GM19397 (cell line): ENCODE data around the gene SH3BP1.

Experiments used
- ATAC-seq: cut with Tn5 transposase; IDR thresholded peaks from one replicate; pipeline ENCODE4 v1.9.1; 2021; ENCODE audit warnings: mild to moderate bottlenecking, moderate library complexity; ENCODE audit not compliant: unreplicated experiment

The SH3BP1 gene

DNA sequence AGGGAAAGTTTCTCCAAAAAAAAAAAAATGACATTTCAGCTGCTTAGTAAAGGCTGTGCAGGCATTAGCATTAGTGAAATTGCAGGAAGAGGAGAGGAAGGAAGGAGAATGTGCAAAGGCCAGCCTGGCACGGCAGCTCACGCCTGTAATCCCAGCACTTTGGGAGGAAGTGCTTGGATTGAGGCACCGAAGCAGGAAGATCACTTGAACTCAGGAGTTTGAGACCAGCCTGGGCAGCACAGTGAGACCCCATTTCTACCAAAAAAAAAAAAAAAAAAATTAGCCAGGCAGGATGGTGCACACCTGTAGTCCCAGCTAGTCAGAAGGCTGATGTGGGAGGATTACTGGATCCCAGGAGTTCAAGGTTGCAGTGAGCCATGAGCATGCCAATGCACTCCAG is 65.2 kb downstream of the SH3BP1 start:
- ATAC-seq, result no peak

DNA sequence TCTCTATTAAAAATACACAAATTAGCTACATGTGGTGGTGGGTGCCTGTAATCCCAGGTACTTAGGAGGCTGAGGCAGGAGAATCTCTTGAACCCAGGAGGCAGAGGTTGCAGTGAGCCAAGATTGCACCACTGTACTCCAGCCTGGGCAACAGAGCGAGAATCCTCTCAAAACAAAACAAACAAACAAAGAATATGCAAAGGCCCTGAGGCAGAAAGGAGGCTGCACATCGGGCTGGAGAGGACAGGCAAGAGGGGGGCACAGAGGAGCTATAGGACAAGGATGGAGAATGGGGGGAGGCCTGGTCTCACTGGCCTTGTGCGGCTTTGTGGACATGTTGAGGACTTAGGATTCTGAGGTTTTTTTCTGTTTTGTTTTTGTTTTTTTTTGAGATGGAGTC is 65.7 kb downstream of the SH3BP1 start:
- no peak for ATAC-seq
